Nucleus accumbens (tissue), 56 donors: ENCODE results near the gene UNC5CL.

Experiments used
- DNase-seq, 56 donors: peaks; one replicate each; lab custom pipeline; 2025; lab: John Stamatoyannopoulos, UW

The UNC5CL gene

DNA sequence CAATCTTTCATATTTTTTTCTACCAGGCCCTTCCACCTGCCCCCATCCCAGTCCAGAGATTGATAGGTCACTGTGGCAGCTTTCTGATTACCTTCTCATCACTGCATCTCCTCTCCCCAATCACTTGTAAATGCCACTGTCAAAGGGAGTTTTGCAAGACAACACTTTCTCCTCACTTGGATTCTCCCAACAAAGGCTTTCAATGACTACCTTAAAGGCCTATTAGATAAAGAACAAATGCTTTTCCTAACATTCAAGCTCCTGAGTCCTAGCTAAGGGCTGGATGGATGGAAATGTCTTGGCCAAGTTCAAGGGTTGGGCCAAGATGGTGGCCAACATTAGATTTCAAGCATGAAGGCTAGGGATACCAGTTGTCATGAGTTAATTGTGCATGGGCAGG is 55.3 kb downstream of the UNC5CL start:
- no peak for DNase-seq

DNA sequence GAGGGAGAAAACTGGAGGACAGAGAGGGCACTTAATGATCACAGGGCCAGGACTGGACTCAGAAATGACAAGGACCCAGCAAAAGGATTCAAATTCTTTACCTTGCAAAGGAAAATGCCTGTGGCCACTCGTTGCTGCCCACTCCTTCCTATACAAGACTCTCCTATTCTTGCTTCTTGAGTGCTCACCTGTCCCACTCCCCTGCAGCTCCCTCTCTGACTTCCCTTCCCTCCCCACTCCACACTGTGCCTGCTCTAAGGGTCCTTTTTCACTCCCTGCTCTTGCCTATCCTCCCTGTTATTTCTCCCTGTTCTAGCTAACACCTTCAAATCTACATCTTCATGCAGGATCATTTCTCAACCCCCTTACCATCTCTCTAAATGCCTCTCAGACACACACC is 56.1 kb downstream of the UNC5CL start:
- no peak for DNase-seq

DNA sequence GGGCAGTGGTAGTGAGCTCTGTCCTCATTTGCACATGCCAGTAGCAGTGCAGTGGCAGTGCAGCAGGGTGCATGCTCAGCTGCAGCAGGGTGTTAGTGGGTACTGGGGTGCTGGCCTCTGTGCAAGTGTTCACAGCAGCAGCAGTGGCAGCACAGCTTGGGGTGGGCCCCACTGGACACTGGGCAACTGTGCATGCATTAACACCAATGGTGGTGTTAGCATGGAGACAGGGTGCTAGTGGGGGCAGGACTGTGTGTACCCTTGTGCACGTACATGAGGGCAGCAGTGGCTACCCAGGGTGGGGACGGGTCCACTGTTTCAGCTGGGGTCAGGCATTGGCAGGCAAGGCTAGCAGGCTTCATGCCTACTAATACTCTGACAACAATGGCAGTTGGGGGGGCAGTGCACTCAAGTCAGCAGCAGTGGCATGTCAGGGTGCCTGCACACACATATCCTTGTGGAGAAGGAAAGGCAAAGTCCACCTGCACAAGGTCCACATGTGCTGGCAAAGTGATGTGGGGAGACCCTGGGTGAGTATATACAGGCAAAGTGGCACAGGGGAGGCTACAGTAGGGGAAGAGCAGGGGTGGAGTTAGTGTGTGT is 60.2 kb downstream of the UNC5CL start:
- DNase-seq, result no peak

DNA sequence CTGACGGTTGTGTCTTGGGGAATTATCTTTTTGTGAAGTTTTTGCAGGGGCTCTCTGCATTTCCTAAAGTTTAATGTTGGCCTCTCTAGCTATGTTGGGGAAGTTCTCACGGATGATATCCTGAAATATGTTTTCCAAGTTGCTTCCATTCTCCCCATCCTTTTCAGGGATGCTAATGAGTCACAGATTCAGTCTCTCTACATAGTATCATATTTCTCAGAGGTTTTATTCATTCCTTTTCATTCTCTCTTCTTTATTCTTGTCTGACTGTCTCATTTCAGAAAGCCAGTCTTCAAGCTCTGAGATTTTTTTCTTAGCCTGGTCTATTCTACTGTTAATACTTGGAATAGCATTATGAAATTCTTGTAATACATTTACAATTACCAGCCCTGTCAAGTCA is 61.3 kb downstream of the UNC5CL start:
- no peak for DNase-seq

DNA sequence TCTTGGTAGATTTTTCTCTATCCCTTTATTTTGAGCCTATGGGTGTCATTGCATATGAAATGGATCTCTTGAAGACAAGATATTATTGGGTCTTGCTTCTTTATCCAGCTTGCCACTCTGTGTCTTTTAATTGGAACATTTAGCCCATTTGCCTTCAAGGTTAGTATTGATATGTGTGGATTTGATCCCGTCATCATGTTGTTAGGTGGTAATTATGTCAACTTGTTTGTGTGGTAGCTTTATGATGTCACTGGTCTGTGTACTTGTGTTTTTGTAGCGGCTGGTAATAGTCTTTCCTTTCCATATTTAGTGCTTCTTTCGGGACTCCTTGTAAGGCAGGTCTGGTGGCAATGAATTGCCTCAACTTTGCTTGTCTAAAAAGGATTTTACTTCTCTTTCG is 61.9 kb downstream of the UNC5CL start:
- no peak for DNase-seq
